CD14-positive monocyte (primary cell): ENCODE results near the gene TACR1. TPM values are rescaled to one million over a fixed set of nuclear protein-coding genes. Genes with fewer than 3 reads are reported as not detected.

ENCODE experiments used
- DNase-seq, 3 donors: peaks; one replicate each; pipeline ENCODE4 v3.0.0-alpha.2; 2011 to 2022
- H2AFZ ChIP-seq: 2 replicates; pipeline ENCODE4 v1.6.0; 2012; ENCODE audit warnings: mild to moderate bottlenecking, low read depth, low read length, inconsistent platforms; ENCODE audit not compliant: insufficient read depth, poor library complexity, severe bottlenecking
- H3K27ac ChIP-seq, 2 donors: 1 replicate in 1 of 2; 2 replicates in 1 of 2; pipeline ENCODE4 v1.5.1; 2012 to 2013; ENCODE audit warnings: low read length in 2 of 2, control low read depth in 1 of 2, inconsistent platforms in 1 of 2, low read depth in 1 of 2, mild to moderate bottlenecking in 1 of 2
- H3K27me3 ChIP-seq, 2 donors: one replicate each; pipeline versions ENCODE4 v1.6.0 to v1.6.1; 2011 to 2013; ENCODE audit warnings: low read length in 2 of 2; ENCODE audit not compliant: control insufficient read depth in 2 of 2, insufficient read depth in 2 of 2
- H3K36me3 ChIP-seq, 2 donors: replicated peaks in 1 of 2; 1 replicate in 1 of 2; 2 replicates in 1 of 2; pipeline versions ENCODE4 v1.5.1 to v1.6.1; 2012 to 2013; ENCODE audit warnings: low read length in 2 of 2, control low read depth in 1 of 2, inconsistent platforms in 1 of 2, mild to moderate bottlenecking in 1 of 2; ENCODE audit not compliant: insufficient read depth in 2 of 2, control insufficient read depth in 1 of 2
- H3K4me1 ChIP-seq, 2 donors: 1 replicate in 1 of 2; 2 replicates in 1 of 2; pipeline versions ENCODE4 v1.5.1 to v1.6.1; 2012 to 2013; ENCODE audit warnings: low read length in 2 of 2, control low read depth in 1 of 2, inconsistent platforms in 1 of 2, mild to moderate bottlenecking in 1 of 2, moderate library complexity in 1 of 2; ENCODE audit not compliant: insufficient read depth in 2 of 2, control insufficient read depth in 1 of 2
- H3K4me2 ChIP-seq: replicated peaks from 2 replicates; pipeline ENCODE3; 2012; ENCODE audit warnings: low read length, moderate library complexity, mild to moderate bottlenecking; ENCODE audit not compliant: poor library complexity, severe bottlenecking; ENCODE audit errors: extremely low read depth
- H3K4me3 ChIP-seq, 3 experiments: fragments of 200-600 bp in 1 of 3; sonication (generic) in 1 of 3; replicated peaks in 1 of 3; 1 replicate in 2 of 3; 2 replicates in 1 of 3; pipeline ENCODE4 v1.5.1; 2011 to 2013; ENCODE audit warnings: low read length in 3 of 3, mild to moderate bottlenecking in 3 of 3, control low read depth in 2 of 3, low read depth in 2 of 3, inconsistent platforms in 1 of 3, moderate library complexity in 1 of 3
- H3K79me2 ChIP-seq: 2 replicates; pipeline ENCODE4 v1.6.0; 2012; ENCODE audit warnings: mild to moderate bottlenecking, control low read depth, inconsistent platforms, low read length, moderate library complexity; ENCODE audit not compliant: insufficient read depth
- H3K9ac ChIP-seq: 2 replicates; pipeline ENCODE4 v1.6.0; 2017; ENCODE audit warnings: low read length, mild to moderate bottlenecking; ENCODE audit not compliant: insufficient read depth, poor library complexity, severe bottlenecking
- H3K9me3 ChIP-seq, 2 donors: replicated peaks in 1 of 2; 1 replicate in 1 of 2; 2 replicates in 1 of 2; pipeline versions ENCODE4 v1.5.1 to v1.6.1; 2012 to 2013; ENCODE audit warnings: low read length in 2 of 2, control low read depth in 1 of 2; ENCODE audit not compliant: control insufficient read depth in 1 of 2, insufficient read depth in 1 of 2
- H4K20me1 ChIP-seq: 2 replicates; pipeline ENCODE4 v1.6.0; 2012; ENCODE audit warnings: mild to moderate bottlenecking, low read length, control low read depth, moderate library complexity; ENCODE audit not compliant: insufficient read depth
- H3K27ac Mint-ChIP-seq, 7 donors: one replicate each; pipeline ENCODE4 v1.8.0; 2020; ENCODE audit warnings: mild to moderate bottlenecking in 7 of 7, mixed read lengths in 7 of 7, moderate library complexity in 6 of 7, inconsistent platforms in 2 of 7
- H3K27me3 Mint-ChIP-seq, 3 donors: one replicate each; pipeline ENCODE4 v1.8.0; 2021 to 2022; ENCODE audit warnings: low read depth in 3 of 3, mild to moderate bottlenecking in 3 of 3, mixed read lengths in 3 of 3, moderate library complexity in 3 of 3, inconsistent platforms in 1 of 3
- H3K36me3 Mint-ChIP-seq, 2 donors: one replicate each; pipeline ENCODE4 v1.8.0; 2020; ENCODE audit warnings: mixed read lengths in 2 of 2, inconsistent platforms in 1 of 2, mild to moderate bottlenecking in 1 of 2
- H3K4me1 Mint-ChIP-seq: one replicate; pipeline ENCODE4 v1.8.0; 2020; ENCODE audit warnings: mild to moderate bottlenecking, mixed read lengths
- H3K4me3 Mint-ChIP-seq, 2 donors: one replicate each; pipeline ENCODE4 v1.8.0; 2020; ENCODE audit warnings: mild to moderate bottlenecking in 2 of 2, mixed read lengths in 2 of 2, moderate library complexity in 1 of 2
- H3K9me3 Mint-ChIP-seq, 7 donors: one replicate each; pipeline ENCODE4 v1.8.0; 2020 to 2022; ENCODE audit warnings: mixed read lengths in 7 of 7, mild to moderate bottlenecking in 6 of 7, moderate library complexity in 6 of 7, inconsistent platforms in 2 of 7
- WGBS: methylation state at CpG from one replicate; pipeline ENCODE4 v1.1.5; 2013; ENCODE audit warnings: missing lambda C conversion rate; ENCODE audit not compliant: insufficient coverage; 5-methylcytosine and 5-hydroxymethylcytosine counted together
- intact Hi-C, 2 donors: fragments of 100-400 bp; cut with micrococcal nuclease; formaldehyde crosslinking; loops; one replicate each; pipeline versions ENCODE4 v1.15.0 to v1.15.1; 2023
- polyA plus RNA-seq, 3 donors: library from polyadenylated mRNA; depleted of rRNA in 1 of 3; unstranded in 2 of 3; stranded (reverse) in 1 of 3; fragments of 300-500 nt in 2 of 3; fragments of >200 nt in 1 of 3; fragmentation: Illumina TruSeq in 2 of 3; gene quantifications; 1 replicate in 2 of 3; 2 replicates in 1 of 3; pipeline ENCODE4 v1.2.3, GENCODE V29; 2012 to 2021
- TF ChIP-seq, protein P1 (sequence below): fragments of 200-600 bp; IDR thresholded peaks from one replicate; pipeline ENCODE4 v1.8.0; 2022; ENCODE audit warnings: antibody characterized with exemption, mild to moderate bottlenecking

Gene TACR1
- polyA plus RNA-seq, 3 donors: not detected

DNA sequence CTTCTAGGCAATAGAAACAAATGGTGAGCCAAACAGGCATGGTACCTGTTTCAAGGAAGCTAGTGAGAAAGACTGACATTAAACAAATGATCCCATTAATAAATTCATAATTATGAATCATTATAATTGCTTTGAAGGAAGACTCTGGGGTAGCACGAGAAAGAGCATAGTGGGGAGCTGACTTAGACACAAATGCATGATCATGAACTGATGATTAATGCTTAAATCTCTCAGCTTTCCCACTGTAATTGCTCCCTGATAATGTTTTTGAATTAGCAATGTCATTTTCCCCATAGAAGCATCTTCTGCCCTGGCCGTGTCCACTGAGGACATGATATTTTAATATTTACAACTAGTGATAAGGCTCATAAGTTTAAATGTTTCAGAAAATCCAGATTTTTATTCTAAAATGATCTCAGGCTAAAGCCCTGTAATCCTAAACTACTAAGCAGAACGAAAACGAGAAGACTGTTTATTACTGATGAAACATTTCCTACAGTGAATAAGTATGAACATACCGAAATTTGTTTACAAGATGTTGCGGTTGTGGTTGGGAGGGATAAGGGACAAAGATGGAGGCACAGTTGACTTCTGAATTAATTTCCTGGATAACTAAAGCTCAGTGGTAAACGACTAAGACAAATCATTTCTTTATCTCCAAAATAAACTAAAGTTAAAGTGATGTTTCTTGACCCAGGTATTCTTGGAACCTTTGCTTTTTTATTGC is 47.3 kb upstream of the TACR1 start:
- Mint-ChIP-seq H3K27ac (no peak overlapping the region), H3K27me3 (peaks cover 0 to 2% (median 1%) of the 10 kb centered on the region in 3 donors), H3K4me3 (no peak overlapping the region), H3K36me3 (no peaks in the 10 kb centered on the region), H3K9me3 (peaks cover 5 to 18% (median 14%) of the 10 kb centered on the region in 7 donors), H3K4me1 (no peaks in the 10 kb centered on the region)
- H3K4me1 ChIP-seq: no peaks in the 10 kb centered on the region
- H3K9me3 ChIP-seq: peaks cover under 1 to 13% of the 10 kb centered on the region in 2 donors
- no peak overlapping the region for H3K4me2 ChIP-seq
- no peaks in the 10 kb centered on the region for H3K27me3 ChIP-seq
- intact Hi-C loops: no loop called here
- no peaks in the 10 kb centered on the region for H3K79me2 ChIP-seq
- H2AFZ ChIP-seq: no peak overlapping the region
- WGBS: no CpG with 5 or more reads among the region's 7 CpGs
- no peaks in the 10 kb centered on the region for H4K20me1 ChIP-seq
- no peak overlapping the region for H3K4me3 ChIP-seq
- no peak for DNase-seq
- H3K27ac ChIP-seq: no peak overlapping the region
- no peak overlapping the region for H3K9ac ChIP-seq
- TF ChIP-seq, protein P1, sequence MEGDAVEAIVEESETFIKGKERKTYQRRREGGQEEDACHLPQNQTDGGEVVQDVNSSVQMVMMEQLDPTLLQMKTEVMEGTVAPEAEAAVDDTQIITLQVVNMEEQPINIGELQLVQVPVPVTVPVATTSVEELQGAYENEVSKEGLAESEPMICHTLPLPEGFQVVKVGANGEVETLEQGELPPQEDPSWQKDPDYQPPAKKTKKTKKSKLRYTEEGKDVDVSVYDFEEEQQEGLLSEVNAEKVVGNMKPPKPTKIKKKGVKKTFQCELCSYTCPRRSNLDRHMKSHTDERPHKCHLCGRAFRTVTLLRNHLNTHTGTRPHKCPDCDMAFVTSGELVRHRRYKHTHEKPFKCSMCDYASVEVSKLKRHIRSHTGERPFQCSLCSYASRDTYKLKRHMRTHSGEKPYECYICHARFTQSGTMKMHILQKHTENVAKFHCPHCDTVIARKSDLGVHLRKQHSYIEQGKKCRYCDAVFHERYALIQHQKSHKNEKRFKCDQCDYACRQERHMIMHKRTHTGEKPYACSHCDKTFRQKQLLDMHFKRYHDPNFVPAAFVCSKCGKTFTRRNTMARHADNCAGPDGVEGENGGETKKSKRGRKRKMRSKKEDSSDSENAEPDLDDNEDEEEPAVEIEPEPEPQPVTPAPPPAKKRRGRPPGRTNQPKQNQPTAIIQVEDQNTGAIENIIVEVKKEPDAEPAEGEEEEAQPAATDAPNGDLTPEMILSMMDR: no peak
- H3K36me3 ChIP-seq: no peaks in the 10 kb centered on the region

DNA sequence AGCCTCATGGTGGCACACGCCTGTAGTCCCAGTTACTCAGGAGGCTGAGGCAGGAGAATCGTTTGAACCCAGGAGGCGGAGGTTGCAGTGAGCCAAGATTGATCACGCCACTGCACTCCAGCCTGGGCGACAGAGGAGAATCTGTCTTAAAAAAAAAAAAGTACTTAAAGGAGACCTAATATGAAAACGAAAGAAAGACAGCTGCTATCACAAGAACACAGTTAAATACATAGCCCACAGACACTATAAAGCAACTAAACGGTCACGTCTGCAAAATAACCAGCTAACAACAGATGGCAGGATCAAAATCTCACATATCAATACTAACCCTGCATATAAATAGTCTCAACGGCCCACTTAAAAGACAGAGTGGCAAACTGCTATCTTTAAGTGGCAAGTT is 43.9 kb upstream of the TACR1 start:
- H3K4me1 Mint-ChIP-seq: no peaks in the 10 kb centered on the region
- H3K27me3 Mint-ChIP-seq: peaks cover 0 to 3% (median 2%) of the 10 kb centered on the region in 3 donors
- H3K27ac Mint-ChIP-seq: no peak overlapping the region
- H4K20me1 ChIP-seq: no peaks in the 10 kb centered on the region
- 88% methylated on average over 7 of the region's 9 CpGs for WGBS
- no peaks in the 10 kb centered on the region for H3K79me2 ChIP-seq
- TF ChIP-seq, protein P1: no peak
- no peak overlapping the region for H3K9ac ChIP-seq
- no peaks in the 10 kb centered on the region for H3K36me3 Mint-ChIP-seq
- no peak overlapping the region for H2AFZ ChIP-seq
- no peaks in the 10 kb centered on the region for H3K27me3 ChIP-seq
- H3K4me1 ChIP-seq: no peaks in the 10 kb centered on the region
- H3K4me3 Mint-ChIP-seq: no peak overlapping the region
- no peak overlapping the region for H3K4me3 ChIP-seq
- no peak overlapping the region for H3K27ac ChIP-seq
- no peaks in the 10 kb centered on the region for H3K36me3 ChIP-seq
- H3K4me2 ChIP-seq: no peak overlapping the region
- peaks cover 6 to 9% of the 10 kb centered on the region in 2 donors for H3K9me3 ChIP-seq
- peaks cover 4 to 25% (median 13%) of the 10 kb centered on the region in 7 donors for H3K9me3 Mint-ChIP-seq
- intact Hi-C loops: no loop called here
- DNase-seq: no peak
